Activated CD4-positive, alpha-beta T cell treated with anti-CD3 and anti-CD28 coated beads, Interleukin-2, amount 10 ng/mL, durations not matched to agents 7 days and 5 days (primary cell): Measurements from ENCODE around the gene MAMDC4. TPM values are rescaled to one million over a fixed set of nuclear protein-coding genes. Genes with fewer than 3 reads are reported as not detected.
"Not testable (repeated sequence)": the region's sequence is repeated elsewhere in the genome, so short reads cannot be mapped to it uniquely, and the experiment has no call there.

Experiments
- CTCF ChIA-PET: fragments of 350-600 bp; sonication (Branson Sonifier 250); formaldehyde crosslinking; loops from one replicate; lab custom pipeline; 2021; ENCODE audit warnings: antibody characterized with exemption; lab: Charles Lee
- POLR2A ChIA-PET: fragments of 350-600 bp; sonication (Branson Sonifier 250); formaldehyde crosslinking; loops from one replicate; lab custom pipeline; 2021; ENCODE audit warnings: antibody characterized with exemption; lab: Charles Lee
- DNase-seq: peaks from one replicate; pipeline ENCODE4 v3.0.0-alpha.2; 2020
- H3K27ac Mint-ChIP-seq: one replicate; pipeline ENCODE4 v1.8.0; 2021; ENCODE audit warnings: mild to moderate bottlenecking, moderate library complexity, mixed read lengths
- H3K27me3 Mint-ChIP-seq: one replicate; pipeline ENCODE4 v1.8.0; 2021; ENCODE audit warnings: mixed read lengths
- H3K36me3 Mint-ChIP-seq: one replicate; pipeline ENCODE4 v1.8.0; 2021; ENCODE audit warnings: low read depth, mixed read lengths
- H3K4me1 Mint-ChIP-seq: one replicate; pipeline ENCODE4 v1.8.0; 2021; ENCODE audit warnings: mixed read lengths
- H3K4me3 Mint-ChIP-seq: one replicate; pipeline ENCODE4 v1.8.0; 2021; ENCODE audit warnings: mild to moderate bottlenecking, moderate library complexity, mixed read lengths
- H3K9me3 Mint-ChIP-seq: one replicate; pipeline ENCODE4 v1.8.0; 2021; ENCODE audit warnings: mixed read lengths
- total RNA-seq, 2 experiments: library from RNA; stranded (reverse); gene quantifications; one replicate each; pipeline ENCODE4 v1.2.3, GENCODE V29; 2021

The MAMDC4 gene
- total RNA-seq, 2 experiments from 2014 or later = 12.4 to 14.4 TPM

DNA sequence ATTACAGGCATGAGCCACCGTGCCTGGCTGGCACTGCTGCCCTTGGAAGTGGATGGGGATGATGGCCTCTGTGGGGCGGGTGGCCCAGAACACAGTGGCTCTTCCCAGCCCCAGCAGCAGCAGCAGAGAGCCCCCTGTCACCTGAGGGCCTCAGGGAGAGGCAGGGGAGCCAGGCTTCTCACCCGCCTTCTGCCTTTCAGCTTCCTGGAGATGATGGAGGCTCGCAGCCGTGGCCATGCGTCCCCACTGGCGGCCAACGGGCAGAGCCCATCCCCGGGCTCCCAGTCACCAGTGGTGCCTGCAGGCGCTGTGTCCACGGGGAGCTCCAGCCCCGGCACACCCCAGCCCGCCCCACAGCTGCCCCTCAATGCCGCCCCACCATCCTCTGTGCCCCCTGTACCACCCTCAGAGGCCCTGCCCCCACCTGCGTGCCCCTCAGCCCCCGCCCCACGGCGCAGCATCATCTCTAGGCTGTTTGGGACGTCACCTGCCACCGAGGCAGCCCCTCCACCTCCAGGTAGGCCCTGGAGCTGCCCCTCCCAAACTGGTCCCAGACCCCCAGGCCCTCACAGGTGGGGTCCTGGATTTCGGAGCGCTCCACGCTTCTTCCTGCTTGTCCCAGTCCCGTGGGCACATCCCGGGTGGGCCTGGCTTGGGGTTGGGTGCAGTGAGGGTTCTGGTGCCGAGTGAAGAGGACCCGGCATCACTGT lies 14.8 kb upstream of the MAMDC4 start:
- DNase-seq = no peak
- H3K4me3 Mint-ChIP-seq = no peak overlapping the region
- peaks cover 7% of the 10 kb centered on the region for H3K36me3 Mint-ChIP-seq
- peaks cover 4% of the 10 kb centered on the region for H3K4me1 Mint-ChIP-seq
- H3K27me3 Mint-ChIP-seq = no peaks in the 10 kb centered on the region
- H3K9me3 Mint-ChIP-seq = no peaks in the 10 kb centered on the region
- POLR2A ChIA-PET = no interaction called here
- no peak overlapping the region for H3K27ac Mint-ChIP-seq
- CTCF ChIA-PET = no interaction called here

GRCh38 chr9:136837856-136838277 lies 14.3 kb upstream of the MAMDC4 start:
- H3K27ac Mint-ChIP-seq, H3K4me1 Mint-ChIP-seq, H3K27me3 Mint-ChIP-seq, H3K36me3 Mint-ChIP-seq, H3K4me3 Mint-ChIP-seq, DNase-seq, CTCF ChIA-PET, POLR2A ChIA-PET, H3K9me3 Mint-ChIP-seq: not testable (repeated sequence)

DNA sequence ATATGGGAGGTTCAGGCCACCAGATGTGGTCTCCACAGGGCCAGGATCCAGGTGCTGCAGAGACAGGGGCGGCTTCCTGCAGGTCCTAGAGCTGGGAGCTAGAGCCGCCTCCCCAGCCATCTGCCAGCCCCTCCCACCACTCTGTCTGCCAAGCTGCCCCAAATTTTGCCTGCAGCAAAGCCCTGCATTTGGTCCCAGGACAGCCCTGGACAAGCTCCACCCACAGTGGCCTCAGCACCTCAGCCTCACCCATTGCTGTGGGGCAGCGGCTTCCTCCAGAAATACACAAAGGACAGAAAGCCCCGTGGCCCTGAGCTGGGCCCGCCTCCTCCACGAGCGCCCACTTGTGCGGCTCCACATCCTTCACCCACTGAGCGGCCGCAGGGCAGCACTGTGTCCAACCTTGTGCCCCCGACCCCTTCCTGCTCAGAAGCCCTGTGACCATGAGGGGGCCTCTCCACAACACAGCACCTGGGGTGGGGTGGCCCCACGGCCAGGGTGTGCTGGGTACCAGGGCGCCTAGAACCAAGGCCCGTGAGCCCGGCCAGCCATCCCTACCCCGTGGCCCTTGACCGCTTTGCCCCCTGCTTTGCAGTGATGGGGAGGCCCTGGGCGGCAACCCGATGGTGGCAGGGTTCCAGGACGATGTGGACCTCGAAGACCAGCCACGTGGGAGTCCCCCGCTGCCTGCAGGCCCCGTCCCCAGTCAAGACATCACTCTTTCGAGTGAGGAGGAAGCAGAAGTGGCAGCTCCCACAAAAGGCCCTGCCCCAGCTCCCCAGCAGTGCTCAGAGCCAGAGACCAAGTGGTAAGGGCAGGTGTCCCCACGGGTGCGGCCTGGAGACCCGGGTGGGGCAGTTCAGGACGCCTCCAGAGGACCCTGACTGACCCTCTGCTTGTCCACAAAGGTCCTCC lies 13.6 kb upstream of the MAMDC4 start:
- POLR2A ChIA-PET = no interaction called here
- Mint-ChIP-seq H3K36me3 (peaks cover 6% of the 10 kb centered on the region), H3K27me3 (peaks cover 1% of the 10 kb centered on the region), H3K4me1 (peaks cover 8% of the 10 kb centered on the region), H3K9me3 (no peaks in the 10 kb centered on the region), H3K27ac (no peak overlapping the region), H3K4me3 (no peak overlapping the region)
- CTCF ChIA-PET = no interaction called here
- DNase-seq = no peak

DNA sequence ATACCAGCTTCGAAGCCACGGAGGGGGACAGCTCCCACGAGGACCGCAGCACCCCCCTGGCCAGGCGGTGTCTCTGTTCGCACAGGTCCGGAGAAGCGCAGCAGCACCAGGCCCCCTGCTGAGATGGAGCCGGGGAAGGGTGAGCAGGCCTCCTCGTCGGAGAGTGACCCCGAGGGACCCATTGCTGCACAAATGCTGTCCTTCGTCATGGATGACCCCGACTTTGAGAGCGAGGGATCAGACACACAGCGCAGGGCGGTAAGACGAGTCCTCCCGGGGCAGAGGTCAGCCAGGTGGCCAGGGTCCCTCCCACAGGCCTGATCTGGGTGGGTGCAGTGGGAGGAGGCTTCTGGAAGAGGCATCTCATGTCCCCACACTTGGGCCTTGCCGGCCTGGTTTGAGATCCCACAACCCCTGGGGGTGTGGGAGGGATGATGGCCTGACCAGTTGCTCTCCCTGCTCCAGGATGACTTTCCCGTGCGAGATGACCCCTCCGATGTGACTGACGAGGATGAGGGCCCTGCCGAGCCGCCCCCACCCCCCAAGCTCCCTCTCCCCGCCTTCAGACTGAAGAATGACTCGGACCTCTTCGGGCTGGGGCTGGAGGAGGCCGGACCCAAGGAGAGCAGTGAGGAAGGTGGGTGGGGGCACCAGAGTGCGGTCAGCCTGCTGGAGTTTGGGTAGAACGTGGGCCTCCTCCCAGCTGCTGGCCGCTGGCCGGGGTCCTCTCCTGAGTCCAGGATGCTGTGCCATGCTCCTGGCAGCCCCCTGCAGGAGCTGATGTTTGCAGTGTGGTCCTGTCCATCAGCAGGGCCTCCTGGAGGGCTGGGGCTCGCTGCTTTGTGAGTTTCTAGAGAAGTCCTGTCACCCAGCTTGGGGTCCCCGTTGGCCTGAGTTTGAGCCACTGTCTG lies 12.7 kb upstream of the MAMDC4 start:
- H3K27me3 Mint-ChIP-seq = peaks cover 3% of the 10 kb centered on the region
- no peak overlapping the region for H3K4me3 Mint-ChIP-seq

GRCh38 chr9:136840140-136840876 lies 11.8 kb upstream of the MAMDC4 start:
- CTCF ChIA-PET = interaction anchor here (0.6 to 2.1 kb wide), 3 partner anchors 41 to 195 kb away, joined by 3 to 5 read pairs (median 4); no protein-coding TSS in a partner anchor

More for the DNA sequence above, 12.7 kb upstream of the MAMDC4 start:
- Mint-ChIP-seq H3K9me3 (no peaks in the 10 kb centered on the region), H3K4me1 (peaks cover 10% of the 10 kb centered on the region), H3K36me3 (peaks cover 6% of the 10 kb centered on the region), H3K27ac (peak overlapping the region; percentile 78)
- DNase-seq = no peak
- ChIA-PET POLR2A (no interaction called here), CTCF (interaction anchor here (0.5 to 2.1 kb wide), 4 partner anchors 41 to 196 kb away, joined by 3 to 5 read pairs (median 4); no protein-coding TSS in a partner anchor)

DNA sequence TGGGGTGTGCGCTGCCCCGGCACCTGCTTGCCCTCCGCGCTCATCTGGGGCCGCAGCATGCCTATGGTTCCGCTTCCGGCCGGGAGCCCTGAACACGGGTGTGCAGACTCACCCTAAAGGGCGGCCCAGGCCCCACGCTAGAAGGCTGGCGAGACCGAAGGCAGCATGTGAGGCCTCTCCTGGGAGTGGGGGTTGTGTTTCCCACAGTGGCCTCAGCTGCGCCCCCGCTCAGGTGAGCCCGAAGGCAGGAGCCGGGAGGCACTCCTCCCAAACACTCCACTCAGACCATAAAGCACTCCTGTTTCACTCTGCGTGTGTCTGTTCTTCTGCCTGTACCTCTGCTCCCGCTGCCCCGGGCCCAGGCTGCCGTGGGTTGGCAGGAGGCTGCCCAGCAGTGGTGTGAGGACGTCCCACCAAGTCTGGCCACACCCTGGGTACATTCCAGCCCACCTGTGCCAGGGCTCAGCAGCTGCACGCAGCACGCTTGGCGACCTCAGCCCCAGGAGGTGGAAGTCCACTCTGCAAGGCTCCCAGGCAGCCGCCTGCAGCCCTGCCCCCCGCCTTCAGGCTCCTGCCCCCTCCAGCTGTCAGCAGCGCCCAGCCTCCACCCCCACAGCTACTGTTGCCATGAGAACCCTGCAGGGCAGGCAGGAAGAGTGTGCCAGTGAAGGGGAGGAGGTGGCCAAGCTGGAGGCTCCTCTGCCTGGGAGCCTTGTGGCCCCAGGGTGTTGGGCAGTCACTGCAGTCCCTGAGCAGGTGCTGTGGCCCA lies 11.1 kb upstream of the MAMDC4 start:
- Mint-ChIP-seq H3K4me3 (no peak overlapping the region), H3K9me3 (no peaks in the 10 kb centered on the region), H3K4me1 (peaks cover 10% of the 10 kb centered on the region), H3K36me3 (peaks cover 6% of the 10 kb centered on the region), H3K27me3 (peaks cover 6% of the 10 kb centered on the region), H3K27ac (peak overlapping the region; percentile 25)
- ChIA-PET CTCF (interaction anchor here (1.1 to 2.3 kb wide), 9 partner anchors 9 to 194 kb away, joined by 3 to 19 read pairs (median 6); no protein-coding TSS in a partner anchor), POLR2A (no interaction called here)
- DNase-seq = no peak

More at GRCh38 chr9:136840140-136840876, 11.8 kb upstream of the MAMDC4 start:
- Mint-ChIP-seq H3K27me3 (peaks cover 5% of the 10 kb centered on the region), H3K27ac (peak overlapping the region; percentile 78), H3K9me3 (no peaks in the 10 kb centered on the region), H3K36me3 (peaks cover 6% of the 10 kb centered on the region), H3K4me1 (peaks cover 10% of the 10 kb centered on the region), H3K4me3 (no peak overlapping the region)
- DNase-seq = no peak
- POLR2A ChIA-PET = no interaction called here

DNA sequence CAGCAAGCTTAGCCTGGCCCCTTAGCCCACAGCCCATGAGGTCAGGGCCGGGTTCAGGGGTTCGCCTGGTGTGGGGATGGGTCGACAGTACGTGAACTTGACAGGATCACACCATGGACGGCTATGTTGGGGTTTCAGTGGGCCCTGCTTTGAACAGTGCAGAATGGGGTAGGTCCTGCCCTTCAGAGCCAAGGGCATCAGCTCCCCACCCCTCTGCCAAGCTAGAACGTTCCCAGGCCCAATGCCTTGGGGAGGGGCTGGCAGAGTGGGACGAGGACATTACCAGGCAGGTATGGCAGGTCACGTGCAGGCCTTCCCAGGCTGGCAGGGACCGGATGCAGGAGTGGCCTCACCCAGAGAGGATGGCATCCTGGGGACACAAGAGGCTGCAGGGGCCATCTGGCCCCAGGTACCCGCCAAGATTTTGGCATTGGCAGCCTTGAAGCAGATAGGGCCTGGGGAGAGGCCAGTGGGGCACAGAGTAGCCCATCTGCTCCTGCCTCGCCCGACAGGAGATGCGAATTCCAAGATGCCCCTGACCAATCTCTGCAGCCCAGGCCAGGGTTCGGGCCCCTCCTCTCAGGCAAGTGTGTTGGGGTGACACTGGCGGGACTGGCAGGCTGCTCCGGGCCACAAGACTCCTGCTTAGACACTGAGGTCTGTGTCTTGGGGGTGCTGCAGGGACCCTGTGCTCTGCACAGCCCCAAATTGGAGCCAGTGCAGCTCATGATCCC lies 10.3 kb upstream of the MAMDC4 start:
- ChIA-PET CTCF (interaction anchor here (0.6 to 3.2 kb wide), 45 partner anchors 8 to 248 kb away, joined by 3 to 23 read pairs (median 5); partner anchors contain the start of genes ABCA2, CLIC3, FBXW5 and MAMDC4), POLR2A (interaction anchor here (0.6 to 0.7 kb wide), 2 partner anchors 51 to 317 kb away, joined by 3 read pairs; partner anchors contain the start of gene TMEM141)
- Mint-ChIP-seq H3K27me3 (peaks cover 10% of the 10 kb centered on the region), H3K4me1 (peaks cover 14% of the 10 kb centered on the region), H3K4me3 (peak overlapping the region; percentile 75)
- H3K27ac Mint-ChIP-seq, H3K36me3 Mint-ChIP-seq, H3K9me3 Mint-ChIP-seq, DNase-seq: not testable (repeated sequence)

GRCh38 chr9:136842380-136842948 lies 9.7 kb upstream of the MAMDC4 start, which contains the start of gene AJM1:
Gene AJM1, plus strand, starts transcription at chr9:136842478. Its CDS starts 1,937 bp downstream, at chr9:136844415.
- H3K4me3 Mint-ChIP-seq = peak within 1 kb of the TSS; percentile 75
- not testable (repeated sequence) for H3K36me3 Mint-ChIP-seq, H3K9me3 Mint-ChIP-seq
- peaks cover 11% of the 10 kb centered on the region for H3K27me3 Mint-ChIP-seq
- peak within 1 kb of the TSS; percentile 27 for H3K27ac Mint-ChIP-seq
- CTCF ChIA-PET = interaction anchor here (0.6 to 3.2 kb wide), 52 partner anchors 9 to 247 kb away, joined by 3 to 23 read pairs (median 4); partner anchors contain the start of genes ABCA2, CLIC3, FBXW5 and MAMDC4
- POLR2A ChIA-PET = interaction anchor here (0.6 to 0.7 kb wide), 2 partner anchors 52 to 318 kb away, joined by 3 read pairs; partner anchors contain the start of gene TMEM141
- H3K4me1 Mint-ChIP-seq = peaks cover 16% of the 10 kb centered on the region
- DNase-seq = peak; percentile 82

DNA sequence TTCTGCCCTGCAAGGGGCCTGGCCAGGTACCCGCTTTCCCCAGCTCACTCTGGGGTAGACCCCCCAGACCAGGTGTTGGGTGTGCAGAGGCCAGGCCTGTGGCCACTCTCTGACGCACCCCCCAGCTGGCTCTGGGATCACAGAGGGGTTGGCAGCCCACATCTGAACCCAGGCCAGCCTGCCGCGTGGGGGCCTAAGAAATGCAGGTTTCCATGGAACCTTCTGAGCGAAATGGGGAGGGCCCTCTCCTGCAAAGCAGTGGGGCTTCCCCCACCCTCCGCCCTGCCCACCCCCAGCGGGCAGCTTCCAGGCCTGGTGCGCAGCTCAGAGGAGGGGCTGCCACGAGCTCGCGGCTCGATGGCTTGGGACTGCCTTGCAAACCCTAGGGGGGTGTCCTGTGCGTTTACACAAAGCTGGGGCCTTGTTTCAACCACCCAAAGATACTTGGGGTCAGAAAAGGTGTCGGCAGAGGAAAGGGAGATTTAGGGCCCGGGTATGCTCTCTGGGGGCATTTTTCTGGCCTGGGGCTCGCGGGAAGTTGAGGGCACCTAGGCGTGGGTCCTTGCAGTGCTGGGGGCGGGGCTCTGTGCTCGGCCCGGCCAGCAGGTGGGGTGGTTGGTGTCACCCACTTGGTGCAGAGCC lies 8.9 kb upstream of the MAMDC4 start:
- H3K27ac Mint-ChIP-seq, H3K36me3 Mint-ChIP-seq, POLR2A ChIA-PET, DNase-seq, H3K9me3 Mint-ChIP-seq: not testable (repeated sequence)
- CTCF ChIA-PET = interaction anchor here (0.6 to 3.2 kb wide), 34 partner anchors 8 to 248 kb away, joined by 3 to 23 read pairs (median 5); partner anchors contain the start of genes ABCA2, MAMDC4, RABL6 and TMEM141
- peak overlapping the region; percentile 45 for H3K4me3 Mint-ChIP-seq
- H3K27me3 Mint-ChIP-seq = peaks cover 17% of the 10 kb centered on the region
- H3K4me1 Mint-ChIP-seq = peaks cover 22% of the 10 kb centered on the region
